DMS 273 treated with DMSO at 0.1 percent for 48 hours (cell line): ENCODE measurements around the gene DBH.
"Not testable (repeated sequence)": the region's sequence is repeated elsewhere in the genome, so short reads cannot be mapped to it uniquely, and the experiment has no call there.

ENCODE experiments used
- DNase-seq: peaks from one replicate; lab custom pipeline; 2025; lab: John Stamatoyannopoulos, UW

The DBH gene

DNA sequence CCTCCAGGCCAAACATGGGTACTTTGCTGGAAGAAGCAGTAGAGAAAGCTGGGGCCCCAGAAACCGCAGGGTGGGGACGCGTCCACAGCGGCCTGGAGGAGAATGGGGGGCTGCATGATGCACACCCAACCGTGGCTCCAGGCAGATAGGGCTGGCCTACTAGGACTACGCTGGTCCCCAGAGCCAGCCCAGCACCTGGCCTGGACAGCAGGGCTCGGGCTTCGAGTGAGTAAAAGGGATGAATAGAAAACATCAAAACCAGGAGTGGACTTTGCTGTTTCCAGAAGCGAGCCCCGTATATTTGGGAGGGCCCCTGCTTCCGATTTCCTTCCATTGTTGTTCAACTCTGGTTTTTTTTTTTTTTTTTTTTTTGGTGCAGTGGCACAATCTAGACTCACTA lies 30.7 kb downstream of the DBH start:
- DNase-seq = no peak

DNA sequence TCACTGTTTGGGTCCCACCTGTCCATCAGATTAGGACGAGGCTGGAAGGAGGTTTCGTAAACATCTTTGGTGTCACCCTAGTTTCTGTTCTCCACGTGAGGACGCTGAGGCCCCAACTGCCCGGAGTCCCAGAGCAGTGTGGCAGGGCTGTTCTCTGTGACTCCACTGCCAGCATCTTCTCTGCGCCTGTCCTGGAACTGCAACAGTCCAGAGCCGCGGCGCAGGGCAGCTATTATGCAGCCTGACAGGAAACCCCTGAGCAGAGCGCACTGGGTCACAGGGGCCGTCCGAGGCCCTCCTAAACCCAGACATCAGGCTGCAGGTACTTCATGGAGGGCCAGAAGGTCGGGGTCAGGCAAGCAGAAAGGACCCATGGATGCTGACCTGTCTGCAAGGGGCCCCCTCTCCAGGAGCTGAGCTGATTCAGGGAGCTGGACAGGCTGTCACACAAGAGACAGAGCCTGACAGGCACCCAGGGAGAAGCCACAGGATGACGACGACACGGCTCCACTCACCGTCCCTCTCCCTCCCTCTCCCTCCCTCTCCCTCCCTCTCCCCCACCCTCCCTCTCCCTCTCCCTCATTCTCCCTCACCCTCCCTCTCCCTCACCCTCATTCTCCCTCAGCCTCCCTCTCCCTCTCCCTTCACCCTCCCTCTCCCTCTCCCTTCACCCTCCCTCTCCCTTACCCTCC lies 31.7 kb downstream of the DBH start:
- no peak for DNase-seq

DNA sequence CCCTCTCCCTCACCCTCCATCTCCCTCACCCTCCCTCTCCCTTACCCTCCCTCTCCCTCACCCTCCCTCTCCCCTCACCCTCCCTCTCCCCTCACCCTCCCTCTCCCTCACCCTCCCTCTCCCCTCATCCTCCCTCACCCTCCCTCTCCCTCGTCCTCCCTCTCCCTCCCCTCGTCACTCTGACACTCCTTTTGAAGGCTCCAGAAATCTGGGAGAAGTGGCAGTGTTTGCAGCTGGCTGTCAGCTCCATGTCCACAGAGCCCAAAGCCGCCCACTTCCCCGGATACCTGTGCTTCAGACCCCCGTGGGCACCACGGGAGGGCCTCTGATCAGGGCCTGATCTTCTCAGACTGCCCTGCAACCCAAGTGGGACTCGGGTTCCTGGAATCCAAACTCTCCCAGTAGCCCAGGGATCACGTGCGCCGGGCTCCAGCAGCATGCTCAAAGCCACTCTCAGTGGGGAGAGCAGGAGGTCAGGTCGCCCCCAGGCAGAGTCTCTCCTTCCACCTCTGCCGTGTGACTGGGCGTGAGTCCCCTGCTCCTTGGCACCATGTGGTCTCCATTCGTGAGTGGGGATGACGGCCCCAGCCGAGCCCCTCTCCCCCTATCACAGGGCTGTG lies 33.1 kb downstream of the DBH start:
- DNase-seq = no peak

- no peak for DNase-seq
These were observed 34.3 kb downstream of the DBH start for GRCh38 chr9:133670466-133670865.

GRCh38 chr9:133671371-133671770 lies 35.2 kb downstream of the DBH start:
- no peak for DNase-seq

- DNase-seq = no peak
These were observed 36.5 kb downstream of the DBH start for GRCh38 chr9:133672503-133673257.

- DNase-seq = no peak
These were observed 37.1 kb downstream of the DBH start for GRCh38 chr9:133673258-133673655.

DNA sequence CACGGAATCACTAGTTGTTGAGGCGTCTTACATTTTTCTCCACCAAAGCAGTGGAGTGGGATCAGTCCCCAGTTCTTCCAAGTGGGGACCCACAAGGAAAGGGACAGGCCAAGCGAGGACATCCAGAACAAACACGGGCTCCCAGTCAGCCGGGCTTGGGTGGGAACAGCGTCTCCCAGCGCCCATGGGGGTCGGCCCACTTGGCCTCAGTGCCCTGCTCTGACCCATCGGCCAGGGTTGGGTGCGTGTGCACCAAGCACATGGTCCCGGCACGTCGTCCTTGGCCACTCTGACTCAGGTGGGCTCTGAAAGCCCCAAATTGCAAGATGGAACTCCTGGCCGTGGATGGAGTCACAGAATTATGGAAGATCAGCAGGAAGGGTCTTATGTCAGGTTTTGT lies 37.9 kb downstream of the DBH start:
- no peak for DNase-seq

GRCh38 chr9:133675796-133676195 lies 39.6 kb downstream of the DBH start:
- DNase-seq = not testable (repeated sequence)

GRCh38 chr9:133676450-133676849 lies 40.3 kb downstream of the DBH start:
- DNase-seq = no peak

- no peak for DNase-seq
These were observed 41.2 kb downstream of the DBH start for GRCh38 chr9:133677126-133678010.

DNA sequence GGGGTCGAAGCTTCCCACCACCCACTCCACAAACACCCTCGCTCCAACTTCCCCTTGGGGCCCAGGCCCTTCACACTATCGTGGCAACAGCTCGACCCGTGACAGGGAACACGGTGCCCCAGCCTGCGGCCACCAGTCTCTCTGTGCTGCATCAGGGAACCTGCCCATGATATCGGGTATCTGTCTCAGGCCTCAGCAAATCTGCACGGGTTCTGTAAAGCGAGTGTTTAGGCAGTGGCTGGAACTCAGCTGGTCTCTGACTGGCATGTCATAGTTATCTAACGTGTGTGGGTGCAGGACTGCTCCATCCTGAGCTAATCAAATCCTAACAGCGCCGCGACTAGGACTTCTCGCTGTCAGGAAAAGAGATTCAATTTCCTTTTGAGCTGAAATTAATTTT lies 42.9 kb downstream of the DBH start:
- no peak for DNase-seq

DNA sequence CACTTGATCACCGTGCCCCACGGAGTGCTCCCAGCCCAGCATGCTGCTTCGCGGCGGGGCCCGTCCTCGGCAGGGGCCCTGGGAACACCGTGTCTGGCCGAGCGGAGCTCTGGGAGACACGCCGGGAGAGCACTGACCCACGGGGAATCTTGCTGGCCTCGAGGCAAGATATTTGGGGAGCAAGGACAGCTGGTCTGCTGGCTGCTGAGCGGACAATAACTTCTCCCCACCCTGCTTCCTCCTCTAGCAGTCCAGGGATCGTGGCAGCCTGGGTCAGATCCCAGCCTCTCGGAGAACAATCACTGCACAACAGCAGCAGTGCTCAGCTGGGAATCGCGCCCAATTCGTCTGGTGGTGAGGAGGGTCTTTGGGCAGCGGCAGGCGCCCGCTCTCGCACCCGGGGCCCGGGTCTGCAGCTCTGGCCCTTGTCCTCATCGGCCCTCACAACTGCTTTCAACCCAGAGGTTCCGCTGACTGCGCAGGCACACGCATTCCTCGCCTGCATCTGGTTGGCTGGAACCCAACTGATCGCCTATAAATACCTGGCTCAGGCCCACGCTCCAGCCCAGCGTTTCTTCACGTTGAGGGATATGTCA lies 43.4 kb downstream of the DBH start:
- no peak for DNase-seq

DNA sequence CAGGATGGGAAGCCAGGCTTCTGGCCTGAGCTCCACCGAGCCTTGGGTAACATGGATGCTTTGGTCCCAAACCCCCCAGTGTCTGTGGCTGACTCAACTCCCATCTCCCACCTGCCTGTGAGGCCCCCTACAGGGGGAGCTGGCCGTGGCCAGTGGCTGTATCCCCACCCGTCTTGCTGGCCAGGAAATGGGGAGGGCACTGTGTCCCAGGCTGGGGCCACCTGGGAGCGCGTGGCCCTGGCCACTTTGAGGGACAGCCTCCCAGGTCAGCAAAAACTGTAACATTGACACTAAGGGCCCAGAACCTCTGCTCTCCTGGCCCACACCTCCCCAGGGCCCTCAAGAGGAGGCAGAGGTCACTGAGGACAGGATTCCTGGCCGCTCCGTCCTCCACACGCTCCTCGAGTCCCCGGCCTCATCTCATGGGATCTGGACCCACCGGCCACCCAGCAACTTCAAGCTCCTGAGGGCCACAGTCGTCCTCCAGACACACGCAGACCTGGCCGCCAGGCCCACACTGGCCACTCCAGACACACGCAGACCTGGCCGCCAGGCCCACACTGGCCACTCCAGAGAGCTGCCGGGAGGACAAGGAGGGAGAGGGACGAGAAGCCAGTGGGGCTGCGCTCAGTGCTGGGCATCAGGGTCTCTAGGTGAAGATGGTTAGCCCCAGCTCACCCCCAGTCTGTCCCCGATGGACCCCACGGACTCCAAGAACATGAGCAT lies 44.2 kb downstream of the DBH start:
- DNase-seq = no peak

GRCh38 chr9:133680976-133681657 lies 45.0 kb downstream of the DBH start:
- no peak for DNase-seq

- no peak for DNase-seq
These were observed 45.6 kb downstream of the DBH start for GRCh38 chr9:133681658-133682306.

GRCh38 chr9:133682818-133683585 lies 46.8 kb downstream of the DBH start:
- no peak for DNase-seq

DNA sequence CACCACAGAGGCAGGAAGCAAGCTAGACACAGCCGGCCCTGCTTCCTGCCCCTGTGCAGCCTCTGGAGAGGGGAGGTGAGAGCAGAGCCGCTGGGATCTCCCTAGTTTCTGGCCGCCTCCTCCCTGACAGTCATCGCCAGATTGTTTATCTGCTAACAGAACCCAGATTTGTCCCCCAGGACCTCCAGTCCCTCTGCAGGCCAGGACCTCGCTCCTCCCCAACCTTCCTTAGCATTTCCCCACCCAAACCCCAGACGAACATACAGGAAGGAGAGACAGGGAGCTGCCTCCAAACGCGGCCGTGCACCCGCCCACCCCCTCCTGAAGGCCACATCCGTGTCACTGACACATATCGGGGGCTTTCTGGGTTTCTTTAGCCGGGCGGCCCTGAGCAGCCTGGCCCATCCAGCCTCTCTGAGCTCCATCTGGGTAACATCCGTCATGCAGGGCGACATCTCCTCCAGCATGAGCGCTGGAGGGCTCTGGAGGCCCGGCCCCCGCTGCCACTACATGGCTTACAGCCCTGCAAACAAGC lies 47.5 kb downstream of the DBH start:
- DNase-seq = no peak
